ENCODE results near the gene SPC25.

SPC25 gene

GRCh38 chr2:168901003-168901402 is 10.8 kb upstream of the SPC25 start, which contains the start of gene G6PC2:
Gene G6PC2 (plus strand): TSS chr2:168901291. CDS start chr2:168901332, 41 bp downstream.
- TF ChIP-seq, protein P1, sequence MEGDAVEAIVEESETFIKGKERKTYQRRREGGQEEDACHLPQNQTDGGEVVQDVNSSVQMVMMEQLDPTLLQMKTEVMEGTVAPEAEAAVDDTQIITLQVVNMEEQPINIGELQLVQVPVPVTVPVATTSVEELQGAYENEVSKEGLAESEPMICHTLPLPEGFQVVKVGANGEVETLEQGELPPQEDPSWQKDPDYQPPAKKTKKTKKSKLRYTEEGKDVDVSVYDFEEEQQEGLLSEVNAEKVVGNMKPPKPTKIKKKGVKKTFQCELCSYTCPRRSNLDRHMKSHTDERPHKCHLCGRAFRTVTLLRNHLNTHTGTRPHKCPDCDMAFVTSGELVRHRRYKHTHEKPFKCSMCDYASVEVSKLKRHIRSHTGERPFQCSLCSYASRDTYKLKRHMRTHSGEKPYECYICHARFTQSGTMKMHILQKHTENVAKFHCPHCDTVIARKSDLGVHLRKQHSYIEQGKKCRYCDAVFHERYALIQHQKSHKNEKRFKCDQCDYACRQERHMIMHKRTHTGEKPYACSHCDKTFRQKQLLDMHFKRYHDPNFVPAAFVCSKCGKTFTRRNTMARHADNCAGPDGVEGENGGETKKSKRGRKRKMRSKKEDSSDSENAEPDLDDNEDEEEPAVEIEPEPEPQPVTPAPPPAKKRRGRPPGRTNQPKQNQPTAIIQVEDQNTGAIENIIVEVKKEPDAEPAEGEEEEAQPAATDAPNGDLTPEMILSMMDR (IDR thresholded peaks at IDR 0.05; ENCODE audit: low read depth, low read length): no peak
- H3K4me3 ChIP-seq (ENCODE audit: low read depth, low read length): no peak within 1 kb of the TSS

DNA sequence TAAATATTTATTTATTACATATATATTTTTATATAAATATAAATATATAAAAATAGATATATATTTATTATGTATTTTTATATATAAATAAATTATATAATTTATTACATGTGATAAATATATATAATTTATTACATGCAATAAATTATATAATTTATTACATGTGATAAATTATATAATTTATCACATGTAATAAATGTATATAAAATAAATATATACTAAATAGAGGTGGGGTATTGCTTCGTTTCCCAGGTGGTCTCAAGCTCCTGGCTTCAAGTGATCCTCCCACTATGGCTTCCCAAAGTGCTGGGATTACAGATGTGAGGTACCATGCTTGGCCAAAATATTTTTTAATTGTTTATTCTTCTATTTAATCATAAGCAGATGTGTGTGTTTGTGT is 7.2 kb upstream of the SPC25 start:
- TF ChIP-seq, protein P1 (IDR thresholded peaks at IDR 0.05; ENCODE audit: low read depth, low read length): no peak
- no peak overlapping the region for H3K4me3 ChIP-seq (ENCODE audit: low read depth, low read length)

GRCh38 chr2:168896783-168897182 is 6.6 kb upstream of the SPC25 start:
- no peak overlapping the region for H3K4me3 ChIP-seq (ENCODE audit: low read depth, low read length)

DNA sequence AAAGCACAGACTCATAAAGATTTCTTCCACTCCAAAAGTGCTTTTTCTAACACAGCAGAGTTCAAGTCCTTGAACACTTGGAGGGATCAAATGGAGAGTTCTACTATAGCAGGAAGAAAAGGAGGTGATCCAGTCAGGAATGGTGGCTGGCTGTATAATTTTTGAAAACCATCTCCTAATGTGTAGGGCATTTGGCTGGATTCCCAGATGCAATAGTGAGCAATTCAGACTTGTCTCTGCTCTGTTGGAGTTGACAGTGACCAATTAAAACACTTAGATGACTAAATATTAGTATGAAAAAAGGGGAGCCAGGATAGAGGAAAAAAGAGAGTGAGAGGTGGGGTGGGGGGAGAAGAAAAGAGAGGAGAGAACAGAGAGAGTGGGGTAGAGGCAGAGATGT is 5.5 kb upstream of the SPC25 start:
- TF ChIP-seq, protein P1 (IDR thresholded peaks at IDR 0.05; ENCODE audit: low read depth, low read length): no peak
- no peak overlapping the region for H3K4me3 ChIP-seq (ENCODE audit: low read depth, low read length)

More at GRCh38 chr2:168896783-168897182, 6.6 kb upstream of the SPC25 start:
- TF ChIP-seq, protein P1 (IDR thresholded peaks at IDR 0.05; ENCODE audit: low read depth, low read length): no peak

DNA sequence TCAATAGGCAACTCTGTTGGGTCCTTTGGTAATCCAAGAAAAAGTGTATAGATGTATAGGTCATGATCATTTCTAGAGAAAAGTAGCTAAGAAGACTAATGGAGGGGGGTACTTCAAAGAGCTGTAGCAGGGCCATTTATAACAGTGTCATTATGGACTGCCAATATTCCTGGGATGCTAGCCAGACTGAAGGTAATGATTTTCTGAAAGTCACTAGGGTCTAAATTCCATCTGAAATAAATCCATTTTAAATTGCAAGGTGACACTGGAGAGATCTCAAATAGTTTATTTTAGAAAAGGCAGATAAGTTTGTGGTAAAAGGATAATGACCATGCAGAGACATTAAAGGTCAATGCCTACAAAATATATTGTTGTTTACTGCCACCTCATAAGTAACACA is 4.5 kb upstream of the SPC25 start:
- H3K4me3 ChIP-seq (ENCODE audit: low read depth, low read length): no peak overlapping the region
- TF ChIP-seq, protein P1 (IDR thresholded peaks at IDR 0.05; ENCODE audit: low read depth, low read length): no peak

DNA sequence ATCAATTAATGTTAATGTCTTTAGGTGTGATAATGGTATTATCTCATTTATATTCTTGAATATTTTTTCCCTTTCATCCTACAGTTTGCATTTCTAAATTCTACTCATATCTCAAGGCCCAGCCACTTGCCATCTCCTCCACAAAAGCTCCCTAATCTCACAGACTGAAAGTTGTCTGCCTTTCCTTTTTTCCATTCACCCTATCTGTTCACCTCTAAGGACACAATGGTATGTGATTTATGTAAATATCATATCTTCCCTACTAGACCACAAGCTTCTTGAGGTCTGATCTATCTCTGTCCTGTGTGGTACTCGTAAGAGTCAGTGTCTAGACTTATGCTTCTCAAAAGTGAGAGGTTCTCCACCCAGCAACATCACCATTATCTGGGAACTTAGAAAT is 3.9 kb upstream of the SPC25 start:
- TF ChIP-seq, protein P1 (IDR thresholded peaks at IDR 0.05; ENCODE audit: low read depth, low read length): no peak
- H3K4me3 ChIP-seq (ENCODE audit: low read depth, low read length): no peak overlapping the region

GRCh38 chr2:168892327-168892726 is 2.1 kb upstream of the SPC25 start:
- TF ChIP-seq, protein P1 (IDR thresholded peaks at IDR 0.05; ENCODE audit: low read depth, low read length): no peak
- H3K4me3 ChIP-seq (ENCODE audit: low read depth, low read length): no peak overlapping the region
